Esophagus muscularis mucosa (tissue), 3 donors: ENCODE results near the gene GLCCI1.

Experiments
- CTCF ChIP-seq, 3 experiments: fragments of 200-600 bp in 2 of 3; fragments of 450-650 bp in 1 of 3; sonication (generic) in 2 of 3; IDR thresholded peaks; one replicate each; pipeline ENCODE4 v1.5.1; 2017 to 2019; ENCODE audit warnings: antibody characterized with exemption in 3 of 3, mild to moderate bottlenecking in 2 of 3, moderate library complexity in 1 of 3
- POLR2A ChIP-seq: fragments of 450-650 bp; IDR thresholded peaks from one replicate; pipeline ENCODE4 v1.6.1; 2017; ENCODE audit warnings: antibody characterized with exemption, moderate library complexity, mild to moderate bottlenecking, low read depth

- TF ChIP-seq POLR2A (no peak), CTCF (IDR thresholded peaks at IDR 0.05) (no peak)
Measured at GRCh38 chr7:8092140-8092539, 123.5 kb downstream of the GLCCI1 start.
